AG08395 (cell line): Measurements from ENCODE around the gene ZSWIM3.

Experiments used
- DNase-seq: peaks from one replicate; pipeline ENCODE4 v3.0.0; 2012; ENCODE audit warnings: mixed read lengths, low spot score

ZSWIM3 gene

GRCh38 chr20:45833030-45833882 lies 24.2 kb upstream of the ZSWIM3 start, which contains the start of gene SNX21:
Gene SNX21, plus strand, starts transcription at chr20:45833799. Its CDS starts 121 bp downstream, at chr20:45833920.
- DNase-seq = peak; percentile 94

GRCh38 chr20:45833883-45834796 lies 23.3 kb upstream of the ZSWIM3 start:
- DNase-seq = peak; percentile 79

- DNase-seq = no peak
Observed at GRCh38 chr20:45834797-45835161, 22.6 kb upstream of the ZSWIM3 start.

GRCh38 chr20:45835329-45835765 lies 22.1 kb upstream of the ZSWIM3 start:
- DNase-seq = no peak

GRCh38 chr20:45835825-45836224 lies 21.6 kb upstream of the ZSWIM3 start:
- DNase-seq = peak; percentile 93

GRCh38 chr20:45836841-45837240 lies 20.6 kb upstream of the ZSWIM3 start:
- no peak for DNase-seq

GRCh38 chr20:45840700-45841198 lies 16.7 kb upstream of the ZSWIM3 start:
- no peak for DNase-seq

GRCh38 chr20:45841407-45842129 lies 15.8 kb upstream of the ZSWIM3 start:
- DNase-seq = no peak

GRCh38 chr20:45842169-45842812 lies 15.1 kb upstream of the ZSWIM3 start:
- peak; percentile 61 for DNase-seq

GRCh38 chr20:45843506-45843905 lies 13.9 kb upstream of the ZSWIM3 start:
- no peak for DNase-seq

- DNase-seq = no peak
Observed at GRCh38 chr20:45845452-45845851, 12.0 kb upstream of the ZSWIM3 start.

- no peak for DNase-seq
Observed at GRCh38 chr20:45848421-45848820, 9.0 kb upstream of the ZSWIM3 start.

GRCh38 chr20:45848969-45849582 lies 8.3 kb upstream of the ZSWIM3 start:
- no peak for DNase-seq

- DNase-seq = no peak
Observed at GRCh38 chr20:45850238-45850637, 7.2 kb upstream of the ZSWIM3 start.

- no peak for DNase-seq
Observed at GRCh38 chr20:45850926-45851325, 6.5 kb upstream of the ZSWIM3 start.

- no peak for DNase-seq
Observed at GRCh38 chr20:45851501-45851900, 5.9 kb upstream of the ZSWIM3 start.

GRCh38 chr20:45852326-45852725 lies 5.1 kb upstream of the ZSWIM3 start:
- no peak for DNase-seq

- no peak for DNase-seq
Observed at GRCh38 chr20:45853484-45853883, 3.9 kb upstream of the ZSWIM3 start.

- DNase-seq = no peak
Observed at GRCh38 chr20:45857882-45858216, 435 bp downstream of the ZSWIM3 start.

- DNase-seq = no peak
Observed at GRCh38 chr20:45859916-45860315, 2.5 kb downstream of the ZSWIM3 start.

GRCh38 chr20:45860560-45861220 lies 3.3 kb downstream of the ZSWIM3 start:
- DNase-seq = no peak
